HG03342 (cell line): ENCODE results near the gene MORN1.
A peak's percentile ranks its signal among the peaks of the same experiment; 100 is the strongest.

Experiments used
- ATAC-seq: cut with Tn5 transposase; IDR thresholded peaks from one replicate; pipeline ENCODE4 v1.9.1; 2021; ENCODE audit warnings: mild to moderate bottlenecking, moderate library complexity; ENCODE audit not compliant: unreplicated experiment

Gene MORN1

GRCh38 chr1:2422523-2422922 is 31.2 kb upstream of the MORN1 start:
- no peak for ATAC-seq

- no peak for ATAC-seq
Observed at GRCh38 chr1:2419416-2419815, 28.1 kb upstream of the MORN1 start.

- ATAC-seq = no peak
Observed at GRCh38 chr1:2418791-2419320, 27.5 kb upstream of the MORN1 start.

GRCh38 chr1:2417833-2418225 is 26.5 kb upstream of the MORN1 start:
- no peak for ATAC-seq

- no peak for ATAC-seq
Observed at GRCh38 chr1:2417083-2417832, 25.9 kb upstream of the MORN1 start.

- no peak for ATAC-seq
Observed at GRCh38 chr1:2416403-2416802, 25.0 kb upstream of the MORN1 start.

GRCh38 chr1:2415801-2416208 is 24.5 kb upstream of the MORN1 start:
- ATAC-seq = no peak

GRCh38 chr1:2415337-2415736 is 24.0 kb upstream of the MORN1 start:
- ATAC-seq = no peak

GRCh38 chr1:2414297-2414958 is 23.1 kb upstream of the MORN1 start:
- no peak for ATAC-seq

- no peak for ATAC-seq
Observed at GRCh38 chr1:2413495-2414296, 22.3 kb upstream of the MORN1 start.

GRCh38 chr1:2412773-2413494 is 21.6 kb upstream of the MORN1 start:
- peak; percentile 16 for ATAC-seq

GRCh38 chr1:2412395-2412772 is 21.0 kb upstream of the MORN1 start, which contains the start of gene PEX10:
Gene PEX10, minus strand, starts transcription at chr1:2412564. Its CDS starts 62 bp downstream, at chr1:2412502.
- ATAC-seq = peak; percentile 74

- peak; percentile 17 for ATAC-seq
Observed at GRCh38 chr1:2411801-2412394, 20.5 kb upstream of the MORN1 start.

- no peak for ATAC-seq
Observed at GRCh38 chr1:2409745-2410144, 18.4 kb upstream of the MORN1 start.

GRCh38 chr1:2408859-2409276 is 17.5 kb upstream of the MORN1 start:
- no peak for ATAC-seq

GRCh38 chr1:2408456-2408855 is 17.1 kb upstream of the MORN1 start:
- no peak for ATAC-seq

GRCh38 chr1:2407991-2408275 is 16.6 kb upstream of the MORN1 start:
- ATAC-seq = no peak

GRCh38 chr1:2407166-2407990 is 16.0 kb upstream of the MORN1 start:
- no peak for ATAC-seq

GRCh38 chr1:2406451-2407041 is 15.2 kb upstream of the MORN1 start:
- ATAC-seq = no peak
